ENCODE results near the gene JOSD2. TPM values are rescaled to one million over a fixed set of nuclear protein-coding genes. Genes with fewer than 3 reads are reported as not detected.

JOSD2 gene
- total RNA-seq, 6 donors from 2014 or later = 22.6 to 59.2 (median 40.1) TPM

- no peak overlapping the region for H3K4me3 ChIP-seq
- H3K36me3 ChIP-seq = no peaks in the 10 kb centered on the region
- ATAC-seq (ENCODE audit: low FRiP score in 2 of 2) = peak; percentile 30 to 56
- no peaks in the 10 kb centered on the region for H3K27me3 ChIP-seq
- no peak overlapping the region for H3K27ac ChIP-seq
- no peaks in the 10 kb centered on the region for H3K9me3 ChIP-seq
- WGBS, 2 donors = 65 to 66% methylated on average over 8 to 20 of the region's 27 CpGs
- H3K4me1 ChIP-seq = peaks cover 0 to 17% (median 8%) of the 10 kb centered on the region in 4 donors
- no peak for DNase-seq
- no peak for TF ChIP-seq POLR2AphosphoS5 (IDR thresholded peaks at IDR 0.05)
- TF ChIP-seq POLR2A (IDR thresholded peaks at IDR 0.05) = no peak
- TF ChIP-seq EP300 (IDR thresholded peaks at IDR 0.05) = no peak
- peak in 1 of 6 experiments; percentile 17 for TF ChIP-seq CTCF (IDR thresholded peaks at IDR 0.05)
Measured at GRCh38 chr19:50500060-50500752, 10.8 kb downstream of the JOSD2 start.

GRCh38 chr19:50498219-50499056, 12.6 kb downstream of the JOSD2 start:
- WGBS, 2 donors = 85 to 86% methylated on average over 11 of the region's 11 CpGs
- no peak overlapping the region for H3K4me3 ChIP-seq

GRCh38 chr19:50497022-50497405, 14.0 kb downstream of the JOSD2 start:
- DNase-seq = no peak
- H3K27ac ChIP-seq = no peak overlapping the region
- H3K4me1 ChIP-seq = peaks cover 4 to 20% (median 9%) of the 10 kb centered on the region in 4 donors
- H3K4me3 ChIP-seq = no peak overlapping the region
- ATAC-seq (ENCODE audit: low FRiP score in 2 of 2) = no peak
- WGBS, 2 donors = 87 to 88% methylated on average over 8 of the region's 8 CpGs
- no peak for TF ChIP-seq POLR2A (IDR thresholded peaks at IDR 0.05)
- TF ChIP-seq POLR2AphosphoS5 (IDR thresholded peaks at IDR 0.05) = no peak
- no peak for TF ChIP-seq CTCF (IDR thresholded peaks at IDR 0.05)
- TF ChIP-seq EP300 (IDR thresholded peaks at IDR 0.05) = no peak
- H3K27me3 ChIP-seq = no peaks in the 10 kb centered on the region
- H3K36me3 ChIP-seq = no peaks in the 10 kb centered on the region
- H3K9me3 ChIP-seq = no peaks in the 10 kb centered on the region

More at GRCh38 chr19:50498219-50499056, 12.6 kb downstream of the JOSD2 start:
- Histone ChIP-seq H3K27ac (no peak overlapping the region), H3K9me3 (no peaks in the 10 kb centered on the region), H3K27me3 (no peaks in the 10 kb centered on the region), H3K36me3 (no peaks in the 10 kb centered on the region), H3K4me1 (peaks cover 0 to 17% (median 8%) of the 10 kb centered on the region in 4 donors)
- no peak for ATAC-seq (ENCODE audit: low FRiP score in 2 of 2)
- TF ChIP-seq EP300 (IDR thresholded peaks at IDR 0.05) (no peak), CTCF (IDR thresholded peaks at IDR 0.05) (no peak), POLR2AphosphoS5 (IDR thresholded peaks at IDR 0.05) (no peak)
- DNase-seq = no peak

- TF ChIP-seq CTCF (IDR thresholded peaks at IDR 0.05) (no peak), POLR2A (IDR thresholded peaks at IDR 0.05) (no peak), EP300 (IDR thresholded peaks at IDR 0.05) (no peak)
- DNase-seq (peak in 1 of 2 donors; percentile 69), ATAC-seq (ENCODE audit: low FRiP score in 2 of 2) (no peak)
- H3K27me3 ChIP-seq = no peaks in the 10 kb centered on the region
- no peaks in the 10 kb centered on the region for H3K36me3 ChIP-seq
- H3K4me1 ChIP-seq = peaks cover 5 to 19% (median 11%) of the 10 kb centered on the region in 4 donors
- 76 to 80% methylated on average over 27 to 30 of the region's 30 CpGs for WGBS, 2 donors
- no peak overlapping the region for H3K27ac ChIP-seq
- no peaks in the 10 kb centered on the region for H3K9me3 ChIP-seq
- H3K4me3 ChIP-seq = no peak overlapping the region
Measured at GRCh38 chr19:50496189-50497021, 14.6 kb downstream of the JOSD2 start.
